Calu3 (cell line): ENCODE results near the gene MBNL2. TPM values are rescaled to one million over a fixed set of nuclear protein-coding genes. Genes with fewer than 3 reads are reported as not detected.

Source experiments
- BruUV-seq: library from RNA; stranded (reverse); fragments of 400-500 nt; replicated peaks from 2 replicates; lab custom pipeline; 2021; lab: Mats Ljungman, UMichigan
- CTCF ChIA-PET: fragments of 300-600 bp; sonication (Branson Sonifier 250); formaldehyde crosslinking; loops from one replicate; lab custom pipeline; 2022; ENCODE audit warnings: antibody characterized with exemption; lab: Charles Lee
- DNase-seq: peaks from one replicate; pipeline ENCODE4 v3.0.0; 2022
- H3K27ac Mint-ChIP-seq: one replicate; pipeline ENCODE4 v1.8.0; 2022; ENCODE audit warnings: mixed read lengths; ENCODE audit not compliant: unreplicated experiment
- H3K27me3 Mint-ChIP-seq: one replicate; pipeline ENCODE4 v1.8.0; 2022; ENCODE audit warnings: mixed read lengths; ENCODE audit not compliant: unreplicated experiment
- H3K36me3 Mint-ChIP-seq: one replicate; pipeline ENCODE4 v1.8.0; 2022; ENCODE audit warnings: mild to moderate bottlenecking, moderate library complexity, mixed read lengths; ENCODE audit not compliant: insufficient read depth, unreplicated experiment
- H3K4me1 Mint-ChIP-seq: one replicate; pipeline ENCODE4 v1.8.0; 2022; ENCODE audit warnings: mild to moderate bottlenecking, low read depth, mixed read lengths; ENCODE audit not compliant: unreplicated experiment
- H3K4me3 Mint-ChIP-seq: one replicate; pipeline ENCODE4 v1.8.0; 2022; ENCODE audit warnings: mild to moderate bottlenecking, low read depth, moderate library complexity, mixed read lengths; ENCODE audit not compliant: unreplicated experiment
- H3K9me3 Mint-ChIP-seq: one replicate; pipeline ENCODE4 v1.8.0; 2022; ENCODE audit warnings: low read depth, mixed read lengths; ENCODE audit not compliant: unreplicated experiment
- CTCF ChIP-seq: fragments of 200-600 bp; IDR thresholded peaks from one replicate; pipeline ENCODE4 v1.8.0; 2022; ENCODE audit warnings: antibody characterized with exemption; ENCODE audit not compliant: unreplicated experiment
- intact Hi-C: fragments of 100-400 bp; cut with micrococcal nuclease; formaldehyde crosslinking; loops from one replicate; pipeline ENCODE4 v1.10.0; 2022; ENCODE audit not compliant: unreplicated experiment
- total RNA-seq: library from RNA; stranded (reverse); gene quantifications from 2 replicates; pipeline ENCODE4 v1.2.3, GENCODE V29; 2022

Gene MBNL2
- total RNA-seq, 1 experiment from 2014 or later = 37.1 TPM

GRCh38 chr13:97228850-97229521 is 6.9 kb downstream of the MBNL2 start:
- Mint-ChIP-seq H3K4me1 (peaks cover 27% of the 10 kb centered on the region), H3K36me3 (peaks cover 29% of the 10 kb centered on the region), H3K4me3 (no peak overlapping the region), H3K27me3 (no peaks in the 10 kb centered on the region), H3K27ac (no peak overlapping the region), H3K9me3 (no peaks in the 10 kb centered on the region)
- CTCF ChIA-PET = no interaction called here
- DNase-seq = no peak
- no peak for TF ChIP-seq CTCF
- no TSS peak for BruUV-seq
- intact Hi-C loops = no loop called here

GRCh38 chr13:97229699-97230098 is 7.6 kb downstream of the MBNL2 start:
- Mint-ChIP-seq H3K9me3 (no peaks in the 10 kb centered on the region), H3K27ac (no peak overlapping the region), H3K4me1 (peaks cover 34% of the 10 kb centered on the region), H3K36me3 (peaks cover 30% of the 10 kb centered on the region), H3K27me3 (no peaks in the 10 kb centered on the region), H3K4me3 (no peak overlapping the region)
- DNase-seq = no peak
- intact Hi-C loops = no loop called here
- CTCF ChIA-PET = no interaction called here
- no TSS peak for BruUV-seq
- TF ChIP-seq CTCF = no peak

GRCh38 chr13:97231118-97231828 is 9.1 kb downstream of the MBNL2 start:
- TF ChIP-seq CTCF = no peak
- Mint-ChIP-seq H3K27me3 (no peaks in the 10 kb centered on the region), H3K4me1 (peaks cover 44% of the 10 kb centered on the region), H3K4me3 (no peak overlapping the region), H3K36me3 (peaks cover 24% of the 10 kb centered on the region), H3K27ac (no peak overlapping the region), H3K9me3 (no peaks in the 10 kb centered on the region)
- DNase-seq = no peak
- intact Hi-C loops = no loop called here
- BruUV-seq = no TSS peak
- CTCF ChIA-PET = no interaction called here

GRCh38 chr13:97231829-97232196 is 9.7 kb downstream of the MBNL2 start:
- Mint-ChIP-seq H3K9me3 (no peaks in the 10 kb centered on the region), H3K36me3 (peaks cover 26% of the 10 kb centered on the region), H3K4me3 (no peak overlapping the region), H3K4me1 (peaks cover 46% of the 10 kb centered on the region), H3K27me3 (no peaks in the 10 kb centered on the region), H3K27ac (no peak overlapping the region)
- intact Hi-C loops = no loop called here
- CTCF ChIA-PET = no interaction called here
- no peak for TF ChIP-seq CTCF
- no TSS peak for BruUV-seq
- no peak for DNase-seq
